NCI-H748 (cell line): ENCODE results near the gene ROM1.
A peak's percentile ranks its signal among the peaks of the same experiment; 100 is the strongest.
"Not testable (repeated sequence)": the region's sequence is repeated elsewhere in the genome, so short reads cannot be mapped to it uniquely, and the experiment has no call there.

Source experiments
- DNase-seq: peaks from one replicate; lab custom pipeline; 2025; ENCODE audit not compliant: unreplicated experiment; lab: John Stamatoyannopoulos, UW

ROM1 gene

GRCh38 chr11:62612366-62613290 is at the start of gene ROM1, which contains the start of gene EML3:
Gene ROM1 (plus strand): TSS chr11:62613257. CDS start chr11:62613282, 25 bp downstream.
Gene EML3 (minus strand): TSS chr11:62612775. CDS start chr11:62612457, 318 bp downstream.
- peak; percentile 84 for DNase-seq

- no peak for DNase-seq
These were observed 47.8 kb upstream of the ROM1 start for GRCh38 chr11:62565100-62565802.

- no peak for DNase-seq
These were observed 46.8 kb upstream of the ROM1 start for GRCh38 chr11:62566247-62566646.

GRCh38 chr11:62567018-62567633 is 45.9 kb upstream of the ROM1 start:
- no peak for DNase-seq

GRCh38 chr11:62569611-62570010 is 43.4 kb upstream of the ROM1 start:
- DNase-seq: no peak

- DNase-seq: not testable (repeated sequence)
These were observed 42.2 kb upstream of the ROM1 start for GRCh38 chr11:62570903-62571302.

- DNase-seq: not testable (repeated sequence)
These were observed 41.6 kb upstream of the ROM1 start for GRCh38 chr11:62571493-62571892.

- DNase-seq: no peak
These were observed 40.6 kb upstream of the ROM1 start for GRCh38 chr11:62572431-62572830.

GRCh38 chr11:62573006-62573591 is 40.0 kb upstream of the ROM1 start:
- peak; percentile 51 for DNase-seq

- DNase-seq: peak; percentile 99
These were observed 39.3 kb upstream of the ROM1 start, which contains the start of gene EEF1G for GRCh38 chr11:62573592-62574362. Gene EEF1G (minus strand): TSS chr11:62573891. CDS start chr11:62573842, 49 bp downstream.

- peak; percentile 64 for DNase-seq
These were observed 38.5 kb upstream of the ROM1 start for GRCh38 chr11:62574363-62575071.

- DNase-seq: no peak
These were observed 37.9 kb upstream of the ROM1 start for GRCh38 chr11:62575156-62575555.

GRCh38 chr11:62575837-62576236 is 37.2 kb upstream of the ROM1 start:
- DNase-seq: no peak

GRCh38 chr11:62577046-62577714 is 35.9 kb upstream of the ROM1 start:
- DNase-seq: no peak

GRCh38 chr11:62578541-62578940 is 34.5 kb upstream of the ROM1 start:
- no peak for DNase-seq

- DNase-seq: no peak
These were observed 33.8 kb upstream of the ROM1 start for GRCh38 chr11:62579252-62579651.

- DNase-seq: no peak
These were observed 31.9 kb upstream of the ROM1 start for GRCh38 chr11:62580959-62581715.

GRCh38 chr11:62581735-62582134 is 31.3 kb upstream of the ROM1 start:
- not testable (repeated sequence) for DNase-seq
